Urothelium cell line (cell line): ENCODE measurements around the gene EPS8L1.
"Not testable (repeated sequence)": the region's sequence is repeated elsewhere in the genome, so short reads cannot be mapped to it uniquely, and the experiment has no call there.

Source experiments
- DNase-seq: peaks from one replicate; pipeline ENCODE4 v3.0.0; 2011; ENCODE audit warnings: low spot score, mixed read lengths
- FAIRE-seq: peaks from 2 replicates; lab custom pipeline; 2011; peaks lifted over from hg19 to GRCh38; lab: Jason Lieb, UNC

The EPS8L1 gene

DNA sequence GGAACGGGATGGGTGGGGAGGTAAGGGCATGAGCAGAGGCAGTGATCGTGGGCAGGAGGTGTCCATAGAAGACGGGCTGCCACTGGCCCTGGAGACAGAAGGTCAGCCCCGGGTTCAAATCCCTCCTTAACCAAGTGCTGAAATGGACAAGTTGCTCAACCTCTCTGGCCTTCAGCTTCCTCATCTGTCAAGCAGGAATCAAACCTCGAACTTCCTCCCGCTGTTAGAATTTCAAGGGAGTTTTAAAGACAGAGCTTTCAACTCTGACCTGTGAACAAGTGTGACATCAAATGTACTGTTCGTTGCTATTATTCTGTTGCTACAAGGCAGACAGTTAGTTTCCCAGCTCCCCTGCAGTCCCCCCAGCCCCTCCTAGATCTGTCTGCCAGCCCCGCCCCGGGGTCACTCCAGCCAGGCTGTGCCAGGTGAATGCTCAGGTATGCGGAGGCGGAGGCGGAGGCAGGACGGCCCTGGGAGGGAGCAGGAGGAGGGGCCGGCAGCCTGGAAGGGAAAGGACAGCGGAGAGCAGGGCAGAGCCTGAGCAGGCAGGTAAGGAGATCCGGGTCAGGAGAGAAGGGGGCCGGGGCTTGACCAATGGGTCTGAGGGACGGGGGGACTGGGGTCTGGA lies at the start of gene EPS8L1:
TSS of gene EPS8L1 (plus strand) at position 499 of the 628 bp plus-strand sequence. CDS start 576 bp downstream, outside the sequence.
- DNase-seq (no peak), FAIRE-seq (no peak)

DNA sequence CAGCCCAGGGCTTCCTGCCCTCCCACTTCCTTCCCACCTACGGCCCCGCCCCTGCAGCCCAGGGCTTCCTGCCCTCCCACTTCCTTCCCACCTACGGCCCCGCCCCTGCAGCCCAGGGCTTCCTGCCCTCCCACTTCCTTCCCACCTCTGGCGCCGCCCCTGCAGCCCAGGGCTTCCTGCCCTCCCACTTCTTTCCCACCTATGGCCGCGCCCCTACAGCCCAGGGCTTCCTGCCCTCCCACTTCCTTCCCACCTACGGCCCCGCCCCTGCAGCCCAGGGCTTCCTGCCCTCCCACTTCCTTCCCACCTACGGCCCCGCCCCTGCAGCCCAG lies 48.6 kb upstream of the EPS8L1 start:
- not testable (repeated sequence) for DNase-seq, FAIRE-seq

DNA sequence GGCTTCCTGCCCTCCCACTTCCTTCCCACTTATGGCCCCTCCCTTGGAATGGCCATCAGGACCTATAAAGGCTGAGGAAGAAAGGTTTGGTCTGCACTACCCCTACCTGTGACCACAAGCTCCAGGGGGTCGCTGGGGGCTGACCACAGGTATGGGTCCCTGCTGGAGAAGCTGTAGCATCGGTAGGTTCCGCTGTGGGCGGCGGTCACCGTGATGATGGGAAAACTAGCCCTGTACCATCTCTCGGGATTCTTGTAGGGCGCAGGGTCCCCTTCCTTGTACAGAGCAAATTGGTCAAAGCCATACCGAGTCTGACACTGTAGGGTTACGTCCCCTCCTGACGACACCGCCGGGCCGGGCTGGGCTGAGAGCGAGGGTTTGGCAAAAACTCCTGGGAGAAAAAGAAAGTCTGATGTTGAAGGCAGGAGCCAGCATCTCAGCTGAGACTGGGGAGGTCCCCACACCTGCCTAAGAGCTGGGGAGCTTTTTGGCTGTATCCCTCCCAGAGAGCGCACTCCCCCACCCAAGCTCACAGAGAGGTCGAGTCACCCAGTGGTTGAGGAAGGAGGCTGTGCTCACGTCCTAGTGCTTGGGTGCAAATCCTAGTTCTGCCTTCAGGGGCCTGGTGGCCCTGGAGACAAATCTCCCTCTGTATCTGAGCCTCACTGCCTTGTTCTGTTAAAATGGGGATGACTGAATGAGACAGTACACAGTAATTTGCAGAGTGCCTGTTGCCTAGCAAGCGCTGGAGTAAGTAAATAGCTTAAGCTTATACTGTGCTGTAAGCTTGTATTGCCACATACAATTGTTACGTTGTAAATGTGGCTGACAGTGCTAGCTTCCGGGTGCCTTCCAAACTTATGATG lies 48.0 kb upstream of the EPS8L1 start:
- no peak for FAIRE-seq
- peak; percentile 15 for DNase-seq

DNA sequence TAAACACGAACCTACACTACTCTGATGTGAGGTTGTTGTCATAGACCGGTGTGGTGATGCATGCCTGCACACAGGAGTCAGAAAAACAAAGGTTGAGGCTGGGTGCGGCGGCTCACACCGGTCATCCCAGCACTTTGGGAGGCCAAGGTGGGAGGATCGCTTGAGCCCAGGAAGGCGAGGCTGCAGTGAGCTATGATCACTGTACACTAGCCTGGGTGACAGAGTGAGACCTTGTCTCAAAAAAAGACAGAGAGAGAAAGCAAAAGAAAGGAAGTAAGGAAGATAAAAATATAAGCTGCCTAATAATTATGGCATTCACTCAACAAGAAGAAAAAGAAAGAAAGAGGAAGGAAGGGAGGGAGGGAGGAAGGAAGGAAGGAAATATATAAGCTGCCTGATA lies 46.9 kb upstream of the EPS8L1 start:
- no peak for FAIRE-seq
- DNase-seq = no peak

DNA sequence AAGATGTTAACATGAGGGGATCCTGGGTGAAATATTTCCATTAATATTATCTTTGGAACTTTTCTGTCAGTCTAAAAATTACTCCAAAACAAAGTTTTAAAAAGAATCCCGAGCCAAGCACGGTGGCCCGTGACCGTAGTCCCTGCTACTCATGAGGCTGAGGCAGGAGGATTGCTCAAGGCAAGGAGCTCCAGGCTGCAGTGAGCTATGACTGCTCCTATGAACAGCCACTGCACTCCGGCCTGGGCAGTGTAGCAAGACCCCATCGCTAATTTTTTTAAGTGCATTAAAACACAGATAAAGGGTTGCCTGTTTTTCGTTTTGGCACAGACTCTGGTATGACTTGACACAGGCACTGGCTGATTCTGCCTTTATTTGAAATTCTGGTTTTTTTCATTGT lies 44.5 kb upstream of the EPS8L1 start:
- FAIRE-seq = no peak
- DNase-seq = no peak

DNA sequence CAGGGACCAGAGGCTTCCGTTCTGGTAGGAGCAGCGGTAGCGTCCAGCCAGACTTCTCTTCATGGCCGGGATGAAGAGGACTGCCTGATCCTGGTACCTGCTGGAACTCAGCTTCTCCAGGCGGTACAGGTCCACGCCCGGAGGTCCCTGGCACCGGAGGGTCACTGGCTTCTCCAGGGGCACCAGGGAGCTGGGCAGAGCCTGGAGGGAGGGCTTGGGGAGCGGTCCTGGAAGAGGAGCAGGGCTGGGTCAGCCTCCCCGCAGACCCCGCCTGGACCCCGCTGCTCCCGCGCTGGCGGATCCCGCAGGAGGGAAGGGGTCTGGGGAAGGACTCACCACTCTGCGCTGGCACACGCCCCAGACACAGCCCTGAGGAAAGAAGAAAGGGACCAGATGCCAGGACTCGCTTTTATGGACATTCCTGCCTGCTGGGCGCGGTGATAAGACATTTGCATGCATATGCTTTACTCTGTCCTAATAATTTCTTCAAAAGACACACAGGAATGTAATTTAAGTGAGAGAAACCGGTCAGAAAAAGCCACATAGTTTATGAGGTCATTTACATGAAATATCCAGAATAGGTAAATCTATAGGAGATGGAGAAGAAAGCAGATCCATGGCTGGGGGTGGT lies 43.4 kb upstream of the EPS8L1 start:
- FAIRE-seq = no peak
- no peak for DNase-seq

DNA sequence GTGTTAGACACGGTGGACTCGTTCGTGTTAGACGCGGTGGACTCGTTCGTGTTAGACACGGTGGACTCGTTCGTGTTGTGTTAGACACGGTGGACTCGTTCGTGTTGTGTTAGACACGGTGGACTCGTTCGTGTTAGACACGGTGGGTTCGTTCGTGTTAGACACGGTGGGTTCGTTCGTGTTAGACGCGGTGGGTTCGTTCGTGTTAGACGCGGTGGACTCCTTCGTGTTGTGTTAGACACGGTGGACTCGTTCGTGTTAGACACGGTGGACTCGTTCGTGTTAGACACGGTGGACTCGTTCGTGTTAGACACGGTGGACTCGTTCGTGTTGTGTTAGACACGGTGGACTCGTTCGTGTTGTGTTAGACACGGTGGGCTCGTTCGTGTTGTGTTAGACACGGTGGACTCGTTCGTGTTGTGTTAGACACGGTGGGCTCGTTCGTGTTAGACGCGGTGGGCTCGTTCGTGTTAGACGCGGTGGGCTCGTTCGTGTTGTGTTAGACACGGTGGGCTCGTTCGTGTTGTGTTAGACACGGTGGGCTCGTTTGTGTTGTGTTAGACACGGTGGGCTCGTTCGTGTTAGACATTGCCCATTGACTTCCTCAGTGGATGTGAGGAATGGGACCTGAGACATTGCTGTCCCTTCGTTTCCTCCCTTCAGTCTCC lies 42.6 kb upstream of the EPS8L1 start:
- FAIRE-seq = peak; percentile 84
- DNase-seq = not testable (repeated sequence)

DNA sequence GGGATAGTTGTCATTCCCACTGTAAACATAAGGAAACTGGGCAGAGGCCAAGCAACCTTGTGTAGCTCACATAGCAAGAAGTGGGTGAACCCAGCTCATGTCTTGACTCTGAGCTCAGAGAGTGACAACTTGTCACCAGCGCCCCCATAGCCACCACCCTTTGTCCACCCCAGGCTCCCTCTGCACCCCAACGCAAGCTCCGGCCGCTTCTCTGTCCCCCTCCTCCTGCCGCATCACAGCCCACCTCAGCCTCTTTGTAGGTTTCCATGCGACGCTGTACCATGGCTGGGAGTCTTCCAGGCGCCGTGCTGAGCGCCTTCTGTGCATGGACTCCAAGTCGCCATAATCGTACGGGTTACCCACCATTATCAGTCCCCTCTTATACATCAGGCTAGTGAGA lies 40.9 kb upstream of the EPS8L1 start:
- FAIRE-seq (no peak), DNase-seq (no peak)

DNA sequence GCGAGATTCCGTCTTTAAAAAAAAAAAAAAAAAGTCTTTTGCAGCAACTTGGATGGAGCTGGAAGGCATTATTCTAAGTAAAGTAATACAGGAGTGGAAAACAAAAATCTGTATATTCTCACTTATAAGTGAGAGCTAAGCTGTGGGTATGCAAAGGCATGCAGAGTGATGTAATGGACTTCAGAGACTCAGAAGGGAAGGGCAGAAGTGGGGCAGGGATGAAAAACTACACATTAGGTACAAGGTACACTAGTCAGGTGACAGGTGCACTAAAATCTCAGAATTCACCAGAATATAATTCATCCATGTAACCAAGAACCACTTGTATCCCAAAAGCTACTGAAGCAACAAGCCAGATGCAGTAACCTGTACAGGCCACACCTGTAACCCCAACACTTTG lies 39.6 kb upstream of the EPS8L1 start:
- FAIRE-seq (no peak), DNase-seq (no peak)

DNA sequence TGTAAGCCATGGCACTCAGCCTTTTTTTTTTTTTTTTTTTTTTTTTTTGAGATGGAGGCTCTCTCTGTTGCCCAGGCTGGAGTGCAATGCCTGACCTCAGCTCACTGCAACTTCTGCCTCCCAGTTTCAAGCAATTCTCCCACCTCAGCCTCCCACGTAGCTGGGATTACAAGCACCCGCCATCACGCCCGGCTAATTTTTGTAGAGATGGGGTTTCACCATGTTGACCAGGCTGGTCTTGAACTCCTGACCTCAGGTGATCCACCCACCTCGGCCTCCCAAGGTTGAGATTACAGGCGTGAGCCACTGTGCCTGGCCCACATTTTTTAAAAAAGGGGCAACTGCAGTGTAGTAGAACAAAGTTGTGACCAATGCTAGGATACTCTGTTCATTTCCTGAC lies 38.1 kb upstream of the EPS8L1 start:
- not testable (repeated sequence) for FAIRE-seq, DNase-seq

DNA sequence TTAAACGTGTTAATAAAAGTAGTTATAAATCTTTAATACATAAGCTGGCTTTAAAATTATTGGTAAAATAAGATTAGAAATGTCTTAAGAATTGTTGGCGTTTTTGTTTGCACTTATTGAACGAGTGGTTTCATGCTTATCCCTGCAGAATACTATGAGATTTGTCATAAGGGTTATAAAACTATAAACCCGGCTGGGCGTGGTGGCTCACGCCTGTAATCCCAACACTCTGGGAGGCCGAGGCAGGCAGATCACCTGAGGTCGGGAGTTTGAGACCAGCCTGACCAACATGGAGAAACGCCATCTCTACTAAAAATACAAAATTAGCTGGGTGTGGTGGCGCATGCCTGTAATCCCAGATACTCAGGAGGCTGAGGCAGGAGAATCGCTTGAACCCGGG lies 35.0 kb upstream of the EPS8L1 start:
- not testable (repeated sequence) for FAIRE-seq

DNA sequence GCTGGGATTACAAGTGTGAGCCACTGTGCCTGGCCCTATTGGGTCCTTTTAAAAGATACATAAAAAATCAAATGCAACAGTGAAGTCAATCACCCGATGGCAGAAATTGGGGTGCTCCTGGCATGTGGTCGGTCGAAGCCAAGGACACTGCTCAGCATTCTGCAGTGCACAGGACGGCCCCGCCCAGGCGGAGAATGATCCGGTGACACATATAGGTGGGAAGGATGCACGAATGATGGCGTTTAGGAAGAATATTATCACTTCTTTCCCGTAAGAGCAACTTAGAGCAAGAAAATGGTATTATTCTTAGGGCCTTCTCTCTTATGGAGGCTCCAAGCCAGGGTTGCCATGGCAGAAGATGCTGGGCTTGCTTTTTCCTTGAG lies 34.4 kb upstream of the EPS8L1 start:
- FAIRE-seq (no peak), DNase-seq (no peak)

More for the DNA sequence above, 35.0 kb upstream of the EPS8L1 start:
- DNase-seq = not testable (repeated sequence)

DNA sequence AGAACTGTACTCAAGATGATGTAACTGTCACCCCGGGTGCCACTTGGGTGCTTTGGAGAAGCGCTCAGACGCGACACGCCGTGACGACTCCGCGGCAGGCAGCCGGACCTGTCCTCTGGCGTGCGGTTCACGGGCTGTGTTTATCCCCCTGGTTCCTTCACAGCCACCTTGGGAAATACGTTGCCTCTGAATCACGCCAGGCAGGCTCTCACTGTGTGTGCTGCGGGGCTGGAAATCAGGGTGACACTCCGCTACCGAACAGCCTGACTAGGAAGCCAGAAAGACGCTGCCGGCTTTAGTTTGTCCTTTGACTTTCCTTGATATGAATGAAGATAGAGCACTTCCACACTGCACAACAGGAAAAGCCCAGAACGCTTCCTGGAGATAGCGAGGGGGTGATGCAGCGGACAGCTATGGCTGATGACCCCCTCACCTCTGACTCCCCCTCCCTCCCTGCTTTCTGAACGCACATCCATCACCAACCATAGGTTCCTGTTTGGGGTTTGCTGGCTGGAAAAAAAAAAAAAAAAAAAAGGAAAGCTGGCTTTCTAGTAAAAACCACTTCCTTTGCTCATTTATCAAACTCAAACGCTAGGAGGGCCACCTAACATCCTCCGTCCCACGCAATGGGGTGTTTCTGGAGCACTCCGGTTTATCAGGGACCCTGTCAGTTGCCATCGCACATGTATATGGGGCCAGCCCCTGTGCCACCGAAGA lies 33.9 kb upstream of the EPS8L1 start:
- FAIRE-seq (no peak), DNase-seq (no peak)

DNA sequence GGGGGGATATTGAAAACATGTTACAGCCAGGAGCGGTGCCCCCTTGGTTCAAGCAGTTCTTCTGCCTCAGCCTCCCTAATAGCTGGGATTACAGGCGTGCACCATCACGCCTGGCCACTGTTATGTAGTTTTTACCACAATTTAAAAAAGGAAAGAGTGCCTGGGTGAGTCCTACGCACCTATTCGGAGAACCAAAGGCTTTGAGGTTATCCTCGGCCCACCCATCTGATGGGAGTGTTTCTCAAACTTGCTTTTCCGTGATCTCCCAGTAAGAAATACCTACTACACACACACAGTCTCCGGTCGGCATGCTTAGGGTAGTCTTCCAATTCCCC lies 33.4 kb upstream of the EPS8L1 start:
- DNase-seq (no peak), FAIRE-seq (no peak)

DNA sequence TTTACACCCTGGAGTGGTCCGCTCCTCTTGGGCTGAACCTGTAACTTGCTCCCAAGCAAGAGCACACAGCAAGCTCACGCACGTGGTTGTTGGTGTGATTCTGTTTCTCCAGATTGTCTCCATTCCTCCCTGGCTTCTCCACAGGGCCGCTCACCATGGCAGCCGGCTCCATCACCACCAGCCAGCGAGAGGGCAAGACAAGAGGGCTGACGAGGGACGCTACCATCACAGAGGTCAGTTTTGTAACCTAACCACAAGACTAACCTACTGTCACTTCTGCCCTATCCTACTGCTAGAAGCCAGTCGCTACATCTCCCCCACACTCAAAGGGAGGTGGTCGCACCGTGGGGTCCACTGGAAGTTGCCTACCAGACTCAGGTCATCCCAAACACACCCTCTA lies 33.0 kb upstream of the EPS8L1 start:
- FAIRE-seq = no peak
- DNase-seq = no peak

DNA sequence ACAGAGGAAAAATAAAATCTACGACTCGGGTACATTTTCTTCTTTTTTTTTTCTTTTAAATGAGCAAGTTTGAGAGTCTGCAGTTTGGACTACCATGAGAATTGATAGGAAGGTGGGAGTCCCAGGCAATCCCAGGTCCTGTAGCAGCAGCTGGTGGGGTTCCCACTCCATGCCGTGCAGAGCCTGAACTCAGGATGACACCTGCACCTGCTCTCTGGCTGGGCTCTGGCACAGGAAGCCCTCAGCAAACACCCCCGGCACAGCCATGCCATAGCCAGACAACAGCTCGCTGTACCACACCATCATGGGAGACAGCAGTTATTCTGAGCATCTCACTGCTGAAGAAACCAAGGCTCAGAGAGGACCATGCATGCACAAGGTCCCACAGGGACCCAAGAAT lies 31.4 kb upstream of the EPS8L1 start:
- FAIRE-seq = no peak
- DNase-seq = no peak

DNA sequence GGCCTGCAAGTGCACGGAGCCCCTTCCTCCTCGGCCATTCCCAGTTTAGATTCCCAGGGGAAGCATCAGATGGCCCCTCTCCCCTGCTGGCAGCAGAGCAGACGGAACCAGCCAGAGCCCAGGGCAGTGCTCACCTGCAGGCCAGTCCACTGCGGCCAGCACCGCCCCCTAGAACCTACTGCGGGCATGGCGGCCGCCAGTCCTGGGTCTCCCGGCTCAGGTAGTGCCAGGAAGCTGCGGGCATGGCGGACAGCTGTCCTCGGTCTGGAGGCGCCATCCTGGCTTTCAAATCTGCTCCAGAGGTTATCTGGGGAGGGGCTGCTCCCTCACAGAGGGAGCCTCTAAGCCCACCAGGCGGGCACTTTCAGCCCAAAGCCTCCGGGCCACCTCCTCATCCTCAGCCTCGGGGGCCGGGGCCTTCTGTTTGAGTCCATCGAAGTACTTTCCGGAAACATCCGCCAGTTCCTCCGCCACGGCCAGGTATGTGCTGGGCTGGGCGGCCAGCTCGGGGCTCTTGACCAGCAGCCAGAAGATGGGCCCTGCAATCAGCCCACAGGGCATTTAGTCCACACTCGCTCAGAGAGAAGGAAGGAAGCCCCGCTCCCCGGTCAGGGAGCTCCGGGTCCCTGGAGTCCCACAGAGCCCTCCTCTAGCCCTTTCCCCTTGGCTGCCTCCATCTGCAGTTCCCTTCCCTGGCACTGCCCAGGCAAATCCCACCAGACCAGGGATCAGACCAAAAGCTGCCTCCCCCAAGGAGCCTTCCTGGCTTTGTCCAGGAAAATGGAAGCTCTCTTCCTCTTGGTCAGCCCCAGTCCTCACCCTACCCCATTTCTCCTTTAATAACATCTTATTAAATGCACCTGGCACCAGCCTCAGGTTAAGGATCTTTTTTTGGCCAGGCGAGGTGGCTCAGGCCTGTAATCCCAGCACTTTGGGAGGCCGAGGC lies 30.6 kb upstream of the EPS8L1 start:
- FAIRE-seq = no peak

DNA sequence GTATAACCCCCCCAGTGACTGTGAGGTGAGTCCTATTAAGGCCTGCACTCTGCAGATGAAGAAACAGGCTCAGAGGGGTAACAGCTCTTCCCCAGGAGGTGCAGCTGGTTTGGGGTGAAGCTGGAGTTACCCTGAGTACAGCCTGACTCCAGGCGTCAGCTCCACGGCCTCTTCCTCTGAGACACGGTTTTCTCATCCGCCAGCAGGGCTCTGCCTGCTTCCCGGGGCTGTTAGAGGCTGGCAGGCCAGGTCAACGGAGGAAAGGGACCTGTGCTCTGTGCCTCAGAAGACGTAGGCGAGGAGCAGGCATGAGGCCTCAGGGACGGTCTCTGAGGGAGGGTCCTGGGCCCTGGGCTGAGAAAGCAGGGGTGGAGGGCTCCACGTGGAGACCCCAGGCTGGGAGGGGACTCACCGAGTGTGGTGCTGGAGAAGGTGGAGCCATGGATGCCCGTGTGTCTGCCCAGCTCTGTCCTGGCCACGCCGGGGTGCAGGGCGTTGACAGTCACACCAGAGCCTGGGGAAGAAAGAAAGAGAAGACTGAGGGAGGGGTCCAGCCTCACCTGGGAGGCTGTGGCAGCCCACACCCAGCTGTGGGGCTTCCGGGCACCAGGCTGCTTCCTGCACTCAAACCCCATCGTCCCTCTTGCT lies 28.6 kb upstream of the EPS8L1 start:
- no peak for FAIRE-seq
- no peak for DNase-seq

More for the DNA sequence above, 30.6 kb upstream of the EPS8L1 start:
- DNase-seq = no peak

DNA sequence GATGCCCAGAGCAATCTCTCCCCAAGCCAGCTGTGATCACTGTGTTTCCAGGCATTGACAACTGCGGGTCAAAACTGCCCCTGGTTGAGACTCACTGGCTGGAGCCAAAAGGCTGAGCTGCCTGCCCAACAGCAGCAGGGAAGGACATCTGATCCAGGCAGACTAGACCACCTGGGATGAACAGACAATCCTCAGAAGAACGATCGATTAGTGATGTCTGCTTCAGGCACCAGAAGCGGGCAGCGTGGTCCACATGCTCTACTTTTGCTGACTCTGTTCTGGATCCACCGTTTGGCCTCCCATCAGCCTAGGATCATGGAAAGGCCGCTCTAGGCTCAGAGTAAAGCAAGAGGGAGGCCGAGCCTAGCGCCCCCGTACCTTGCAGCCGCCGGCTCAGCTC lies 27.7 kb upstream of the EPS8L1 start:
- FAIRE-seq (no peak), DNase-seq (no peak)
